ENCODE data around the gene REXO5. TPM values are rescaled to one million over a fixed set of nuclear protein-coding genes. Genes with fewer than 3 reads are reported as not detected.
A peak's percentile ranks its signal among the peaks of the same experiment; 100 is the strongest.

REXO5 gene
- total RNA-seq, 2 experiments from 2014 or later, result 24.3 to 25.7 TPM

DNA sequence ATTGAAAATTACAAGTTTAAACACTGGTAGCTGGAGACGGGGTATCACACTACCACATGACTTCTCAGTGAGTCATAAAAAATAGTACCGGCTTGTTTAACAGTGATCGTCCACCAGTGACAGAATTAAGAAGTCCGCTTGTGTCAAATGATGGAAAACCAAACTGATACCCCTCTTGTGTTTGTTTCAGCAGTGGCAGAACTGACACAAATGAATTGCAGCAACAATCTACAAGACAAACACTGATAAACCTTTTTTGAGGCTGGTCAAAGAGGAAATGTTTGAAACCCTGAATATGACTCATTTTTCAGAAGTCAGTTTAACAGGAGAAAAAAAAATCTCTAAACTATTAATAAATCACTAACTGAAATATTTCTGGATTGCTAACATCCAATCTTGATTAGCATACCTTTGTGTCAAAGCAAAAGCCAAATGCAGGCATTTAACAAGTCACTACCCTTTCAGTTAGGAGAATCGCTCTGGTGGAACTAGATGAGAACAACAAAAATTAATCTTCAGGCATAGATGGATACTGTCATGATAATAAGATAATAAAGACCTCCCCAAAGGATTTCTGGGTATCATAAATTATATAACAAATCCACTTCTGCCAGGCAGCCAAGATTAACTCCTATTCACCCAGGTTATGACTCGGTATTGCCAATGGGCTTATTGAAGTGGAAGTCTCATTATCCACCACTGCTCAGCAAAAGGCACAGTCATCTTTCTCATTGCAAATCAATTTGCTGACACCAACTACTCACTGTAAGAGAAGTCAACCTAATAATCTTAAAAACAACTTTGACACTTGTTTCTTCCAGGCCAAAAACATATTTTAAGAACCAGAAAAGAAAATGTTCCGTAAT is 73.1 kb downstream of the REXO5 start:
- no peak for DNase-seq
- no peak overlapping the region for H3K4me3 Mint-ChIP-seq
- no peaks in the 10 kb centered on the region for H3K27me3 Mint-ChIP-seq
- intact Hi-C loops (cut with micrococcal nuclease), result loop anchor here (1.0 kb wide), 1 partner anchor 21 kb away; the partner anchor contains the start of genes DCUN1D3 and LYRM1
- H3K9me3 Mint-ChIP-seq, result no peaks in the 10 kb centered on the region
- H3K36me3 Mint-ChIP-seq, result no peaks in the 10 kb centered on the region
- peaks cover 42% of the 10 kb centered on the region for H3K4me1 Mint-ChIP-seq (ENCODE audit: low read depth)
- ChIA-PET POLR2A (no interaction called here), CTCF (interaction anchor here (1.4 kb wide), 1 partner anchor 31 kb away, joined by 4 read pairs; no protein-coding TSS in a partner anchor)
- peak overlapping the region; percentile 31 for H3K27ac Mint-ChIP-seq

DNA sequence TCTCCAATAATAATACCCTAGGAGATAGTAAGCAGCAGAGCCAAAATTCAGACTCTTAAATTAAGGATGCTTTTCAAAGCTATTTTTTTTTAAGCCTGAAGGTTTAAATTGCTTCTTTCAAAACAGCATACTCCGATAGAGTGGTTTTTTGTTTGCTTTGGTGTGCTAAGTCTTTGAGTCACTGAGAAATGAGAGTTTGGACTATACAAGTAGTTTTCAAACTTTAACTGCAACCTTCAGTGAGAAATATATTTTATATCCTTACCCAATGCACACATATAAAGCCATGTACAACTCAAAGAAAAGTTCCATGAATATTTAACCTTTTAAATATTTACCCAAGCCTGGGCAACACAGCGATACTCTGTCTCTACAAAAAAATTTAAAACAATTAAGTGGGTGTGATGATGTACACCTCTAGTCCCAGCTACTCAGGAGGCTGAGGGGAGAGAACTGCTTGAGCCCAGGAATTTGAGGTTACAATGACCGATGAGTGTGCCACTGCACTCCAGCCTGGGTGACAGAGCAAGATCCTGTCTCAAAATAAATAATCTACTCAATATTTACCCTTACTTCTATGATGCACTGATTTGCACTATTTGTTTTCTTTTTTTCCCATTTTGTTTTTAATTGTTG is 74.7 kb downstream of the REXO5 start:
- no peak for DNase-seq
- Mint-ChIP-seq H3K36me3 (no peaks in the 10 kb centered on the region), H3K4me1 (ENCODE audit: low read depth) (peaks cover 40% of the 10 kb centered on the region), H3K27me3 (no peaks in the 10 kb centered on the region), H3K9me3 (no peaks in the 10 kb centered on the region), H3K27ac (no peak overlapping the region), H3K4me3 (no peak overlapping the region)
- ChIA-PET POLR2A (no interaction called here), CTCF (interaction anchor here (0.7 kb wide), 1 partner anchor 57 kb away, joined by 3 read pairs; no protein-coding TSS in a partner anchor)
- intact Hi-C loops (cut with micrococcal nuclease), result no loop called here

DNA sequence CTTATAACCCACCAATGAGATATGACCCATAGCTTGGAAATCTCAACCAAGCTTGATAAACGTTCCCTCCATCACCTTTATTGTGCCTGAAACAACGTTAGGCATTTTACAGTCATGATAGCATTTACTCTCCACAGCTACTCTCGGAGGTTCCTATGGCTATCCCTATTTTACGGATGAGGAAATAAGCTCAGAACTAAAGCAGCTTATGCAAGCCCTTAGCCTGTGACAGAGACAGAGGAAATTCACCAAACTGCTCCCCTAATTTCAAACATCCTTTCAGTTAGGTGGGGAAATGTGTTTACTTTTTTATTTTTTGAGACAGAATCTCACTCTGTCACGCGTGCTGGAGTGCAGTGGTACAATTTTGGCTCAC is 75.2 kb downstream of the REXO5 start:
- Mint-ChIP-seq H3K4me1 (ENCODE audit: low read depth) (peaks cover 43% of the 10 kb centered on the region), H3K9me3 (no peaks in the 10 kb centered on the region), H3K4me3 (no peak overlapping the region), H3K27me3 (no peaks in the 10 kb centered on the region), H3K27ac (no peak overlapping the region), H3K36me3 (no peaks in the 10 kb centered on the region)
- ChIA-PET CTCF (interaction anchor here (0.7 kb wide), 1 partner anchor 57 kb away, joined by 3 read pairs; no protein-coding TSS in a partner anchor), POLR2A (no interaction called here)
- intact Hi-C loops (cut with micrococcal nuclease), result no loop called here
- no peak for DNase-seq

- POLR2A ChIA-PET, result interaction anchor here (1.5 kb wide), 1 partner anchor 9 kb away, joined by 9 read pairs; no protein-coding TSS in a partner anchor
- intact Hi-C loops (cut with micrococcal nuclease), result no loop called here
These were observed 77.4 kb downstream of the REXO5 start for GRCh38 chr16:20883554-20884239.

DNA sequence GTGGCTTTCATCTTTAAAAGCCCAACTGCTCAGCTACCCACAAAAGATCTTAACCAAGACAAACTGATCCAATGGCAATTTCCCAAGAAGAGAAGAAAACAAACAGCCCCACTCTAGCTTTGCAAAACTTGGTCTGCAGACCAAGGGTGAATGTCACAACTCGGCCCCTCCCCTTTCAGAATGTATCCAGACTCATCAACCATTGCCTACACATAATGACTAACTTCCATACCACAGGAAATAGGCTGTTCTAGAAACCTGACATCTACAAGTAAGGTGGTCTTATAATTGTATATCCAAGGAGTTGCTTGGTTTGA is 77.9 kb downstream of the REXO5 start:
- H3K36me3 Mint-ChIP-seq, result no peaks in the 10 kb centered on the region
- H3K27ac Mint-ChIP-seq, result peak overlapping the region; percentile 4
- H3K27me3 Mint-ChIP-seq, result no peaks in the 10 kb centered on the region
- POLR2A ChIA-PET, result interaction anchor here (1.5 kb wide), 1 partner anchor 10 kb away, joined by 9 read pairs; no protein-coding TSS in a partner anchor
- intact Hi-C loops (cut with micrococcal nuclease), result no loop called here
- DNase-seq, result peak; percentile 47
- peaks cover 36% of the 10 kb centered on the region for H3K4me1 Mint-ChIP-seq (ENCODE audit: low read depth)
- H3K9me3 Mint-ChIP-seq, result no peaks in the 10 kb centered on the region
- H3K4me3 Mint-ChIP-seq, result no peak overlapping the region
- CTCF ChIA-PET, result no interaction called here

More at GRCh38 chr16:20883554-20884239, 77.4 kb downstream of the REXO5 start:
- Mint-ChIP-seq H3K36me3 (no peaks in the 10 kb centered on the region), H3K27ac (no peak overlapping the region), H3K27me3 (no peaks in the 10 kb centered on the region), H3K4me3 (no peak overlapping the region), H3K9me3 (no peaks in the 10 kb centered on the region), H3K4me1 (ENCODE audit: low read depth) (peaks cover 41% of the 10 kb centered on the region)
- CTCF ChIA-PET, result no interaction called here
- no peak for DNase-seq

DNA sequence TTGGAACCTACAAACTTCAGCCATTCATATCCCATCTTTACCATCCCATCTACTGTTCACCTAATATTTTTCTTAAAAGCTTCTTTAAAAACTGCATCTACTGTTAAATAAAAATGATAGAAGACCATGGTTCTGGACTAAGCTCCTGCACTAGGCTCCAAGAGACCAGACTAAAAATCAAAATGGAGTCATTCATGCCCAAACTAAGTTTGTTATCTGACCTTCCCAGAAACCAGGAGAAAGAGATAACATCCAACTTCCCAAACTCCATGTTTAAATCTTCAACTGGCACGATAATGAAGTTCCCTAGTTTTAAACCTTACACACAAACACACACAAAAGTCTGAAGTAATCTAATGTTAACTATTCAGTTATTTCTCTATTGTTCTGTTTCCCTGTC is 80.0 kb downstream of the REXO5 start:
- intact Hi-C loops (cut with micrococcal nuclease), result no loop called here
- Mint-ChIP-seq H3K9me3 (no peaks in the 10 kb centered on the region), H3K27me3 (no peaks in the 10 kb centered on the region), H3K4me3 (no peak overlapping the region), H3K4me1 (ENCODE audit: low read depth) (peaks cover 27% of the 10 kb centered on the region), H3K36me3 (no peaks in the 10 kb centered on the region), H3K27ac (no peak overlapping the region)
- DNase-seq, result no peak
- ChIA-PET POLR2A (interaction anchor here (1.8 kb wide), 1 partner anchor 11 kb away, joined by 4 read pairs; no protein-coding TSS in a partner anchor), CTCF (interaction anchor here (1.5 kb wide), 1 partner anchor 11 kb away, joined by 4 read pairs; no protein-coding TSS in a partner anchor)

- H3K4me1 Mint-ChIP-seq (ENCODE audit: low read depth), result peaks cover 27% of the 10 kb centered on the region
These were observed 80.9 kb downstream of the REXO5 start for GRCh38 chr16:20887207-20887606.

DNA sequence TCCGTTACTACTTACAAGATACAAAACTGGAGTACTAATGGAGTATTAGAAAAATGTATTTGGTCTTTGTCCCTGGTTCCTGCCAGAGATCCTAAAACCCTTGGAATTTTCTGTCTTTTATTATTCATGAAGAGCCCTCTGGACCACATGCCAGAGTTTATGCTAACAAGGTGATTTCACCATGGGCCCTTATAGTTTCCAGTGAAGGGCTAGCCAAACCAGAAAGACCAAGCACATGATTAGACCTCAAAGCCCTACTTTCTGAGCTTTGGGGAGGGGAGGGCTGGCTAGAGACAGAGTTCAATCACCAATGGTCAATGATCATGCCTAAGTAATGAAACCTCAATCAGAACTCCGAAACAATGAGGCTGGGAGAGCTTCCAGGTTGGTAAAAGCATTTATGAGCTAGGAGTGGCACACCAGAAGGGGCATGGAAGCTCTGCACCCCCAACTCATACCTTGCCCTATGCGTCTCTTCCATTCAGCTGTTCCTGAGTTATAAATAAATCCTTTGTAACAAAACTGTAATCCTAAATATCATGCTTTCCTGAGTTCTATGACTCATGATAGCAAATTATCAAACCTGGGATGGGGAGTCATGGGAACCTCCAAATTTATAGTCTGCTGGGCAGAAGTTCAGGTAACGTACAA is 83.4 kb downstream of the REXO5 start:
- DNase-seq, result no peak
- H3K4me3 Mint-ChIP-seq, result no peak overlapping the region
- peaks cover 18% of the 10 kb centered on the region for H3K4me1 Mint-ChIP-seq (ENCODE audit: low read depth)
- no peaks in the 10 kb centered on the region for H3K27me3 Mint-ChIP-seq
- ChIA-PET CTCF (no interaction called here), POLR2A (interaction anchor here (1.5 kb wide), 1 partner anchor 11 kb away, joined by 4 read pairs; the partner anchor contains the start of genes DCUN1D3 and LYRM1)
- no peak overlapping the region for H3K27ac Mint-ChIP-seq
- peaks cover 10% of the 10 kb centered on the region for H3K36me3 Mint-ChIP-seq
- no peaks in the 10 kb centered on the region for H3K9me3 Mint-ChIP-seq
- intact Hi-C loops (cut with micrococcal nuclease), result no loop called here

More at GRCh38 chr16:20887207-20887606, 80.9 kb downstream of the REXO5 start:
- DNase-seq, result no peak
- CTCF ChIA-PET, result no interaction called here
- Mint-ChIP-seq H3K9me3 (no peaks in the 10 kb centered on the region), H3K4me3 (no peak overlapping the region), H3K36me3 (no peaks in the 10 kb centered on the region), H3K27me3 (no peaks in the 10 kb centered on the region), H3K27ac (no peak overlapping the region)
- POLR2A ChIA-PET, result no interaction called here
- intact Hi-C loops (cut with micrococcal nuclease), result no loop called here

GRCh38 chr16:20894388-20894787 is 88.1 kb downstream of the REXO5 start:
- ChIA-PET CTCF (no interaction called here), POLR2A (no interaction called here)
- H3K4me1 Mint-ChIP-seq (ENCODE audit: low read depth), result peaks cover 28% of the 10 kb centered on the region
- no peak overlapping the region for H3K4me3 Mint-ChIP-seq
- intact Hi-C loops (cut with micrococcal nuclease), result no loop called here
- no peaks in the 10 kb centered on the region for H3K27me3 Mint-ChIP-seq
- no peaks in the 10 kb centered on the region for H3K9me3 Mint-ChIP-seq
- no peak for DNase-seq
- H3K36me3 Mint-ChIP-seq, result peaks cover 22% of the 10 kb centered on the region
- H3K27ac Mint-ChIP-seq, result no peak overlapping the region

- H3K4me3 Mint-ChIP-seq, result no peak overlapping the region
- ChIA-PET CTCF (no interaction called here), POLR2A (interaction anchor here (1.6 kb wide), 1 partner anchor 23 kb away, joined by 3 read pairs; no protein-coding TSS in a partner anchor)
- H3K9me3 Mint-ChIP-seq, result no peaks in the 10 kb centered on the region
- DNase-seq, result no peak
- no peaks in the 10 kb centered on the region for H3K27me3 Mint-ChIP-seq
- H3K36me3 Mint-ChIP-seq, result peaks cover 27% of the 10 kb centered on the region
- no peak overlapping the region for H3K27ac Mint-ChIP-seq
- intact Hi-C loops (cut with micrococcal nuclease), result no loop called here
- peaks cover 42% of the 10 kb centered on the region for H3K4me1 Mint-ChIP-seq (ENCODE audit: low read depth)
These were observed 91.0 kb downstream of the REXO5 start for GRCh38 chr16:20897253-20897897.

DNA sequence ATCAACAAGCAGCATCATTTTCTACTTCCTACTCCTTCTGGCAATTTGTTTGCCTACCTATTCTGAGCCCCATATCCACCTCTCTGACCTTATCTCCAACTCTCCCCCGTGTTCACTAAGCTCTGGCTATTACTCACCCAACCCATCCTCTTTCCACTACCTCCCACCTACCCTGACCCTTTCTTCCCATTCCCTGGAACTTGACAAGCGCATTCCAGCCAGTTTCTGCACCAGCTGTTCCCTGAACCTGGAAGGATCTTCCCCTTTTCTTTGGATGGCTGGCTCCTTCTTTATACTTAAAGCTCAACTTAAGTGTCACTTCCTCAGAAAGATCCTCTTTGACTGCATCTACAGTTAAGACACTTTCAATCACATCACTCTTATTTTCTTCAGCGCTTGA is 91.6 kb downstream of the REXO5 start:
- peaks cover 48% of the 10 kb centered on the region for H3K4me1 Mint-ChIP-seq (ENCODE audit: low read depth)
- H3K27ac Mint-ChIP-seq, result no peak overlapping the region
- no peak overlapping the region for H3K4me3 Mint-ChIP-seq

More for the DNA sequence above, 91.6 kb downstream of the REXO5 start:
- DNase-seq, result no peak
- Mint-ChIP-seq H3K27me3 (no peaks in the 10 kb centered on the region), H3K9me3 (no peaks in the 10 kb centered on the region), H3K36me3 (peaks cover 26% of the 10 kb centered on the region)
- ChIA-PET POLR2A (interaction anchor here (1.6 to 3.0 kb wide), 2 partner anchors 23 to 157 kb away, joined by 3 to 9 read pairs; partner anchors contain the start of gene THUMPD1), CTCF (no interaction called here)
- intact Hi-C loops (cut with micrococcal nuclease), result no loop called here
